Measurements from ENCODE around the gene HSPA12A. TPM values are rescaled to one million over a fixed set of nuclear protein-coding genes. Genes with fewer than 3 reads are reported as not detected.

HSPA12A gene
- total RNA-seq, 2 experiments from 2014 or later = 0.49 TPM; not detected in 1

GRCh38 chr10:116660860-116661259 is 81.5 kb downstream of the HSPA12A start:
- Histone ChIP-seq H3K27ac (ENCODE audit: low read depth in 1 of 2, low read length in 2 of 2) (no peak overlapping the region), H3K4me1 (ENCODE audit: insufficient read depth, low read length) (no peaks in the 10 kb centered on the region), H3K27me3 (ENCODE audit: control insufficient read depth in 1 of 2, insufficient read depth in 2 of 2, low read length in 2 of 2) (peaks cover 0 to 11% of the 10 kb centered on the region in 2 experiments), H3K9me3 (ENCODE audit: control insufficient read depth in 1 of 2, insufficient read depth in 1 of 2, low read length in 2 of 2) (peaks cover 0 to 3% of the 10 kb centered on the region in 2 experiments), H3K36me3 (ENCODE audit: insufficient read depth, low read length) (no peaks in the 10 kb centered on the region), H3K4me3 (ENCODE audit: low read length) (no peak overlapping the region)
- no peak for DNase-seq
- intact Hi-C loops (cut with DNase I, micrococcal nuclease) = no loop called here
- Mint-ChIP-seq H3K9me3 (no peaks in the 10 kb centered on the region), H3K27me3 (peaks cover 44% of the 10 kb centered on the region), H3K27ac (no peak overlapping the region), H3K4me1 (ENCODE audit: low read depth) (no peaks in the 10 kb centered on the region), H3K36me3 (ENCODE audit: low read depth) (no peaks in the 10 kb centered on the region), H3K4me3 (no peak overlapping the region)
- CTCF ChIA-PET = interaction anchor here (0.6 to 0.8 kb wide), 2 partner anchors 91 to 127 kb away, joined by 3 read pairs; no protein-coding TSS in a partner anchor
- no peak for ATAC-seq (ENCODE audit: poor library complexity)
- POLR2A ChIA-PET = no interaction called here
- no peak for TF ChIP-seq CTCF (IDR thresholded peaks at IDR 0.05)

- ChIA-PET CTCF (no interaction called here), POLR2A (no interaction called here)
- no peak for DNase-seq
- ATAC-seq (ENCODE audit: poor library complexity) = no peak
- Mint-ChIP-seq H3K4me3 (no peak overlapping the region), H3K27me3 (peaks cover 49% of the 10 kb centered on the region), H3K4me1 (ENCODE audit: low read depth) (no peaks in the 10 kb centered on the region), H3K36me3 (ENCODE audit: low read depth) (no peaks in the 10 kb centered on the region), H3K27ac (no peak overlapping the region), H3K9me3 (no peaks in the 10 kb centered on the region)
- intact Hi-C loops (cut with DNase I, micrococcal nuclease) = no loop called here
- Histone ChIP-seq H3K4me3 (ENCODE audit: low read length) (no peak overlapping the region), H3K4me1 (ENCODE audit: insufficient read depth, low read length) (no peaks in the 10 kb centered on the region), H3K27me3 (ENCODE audit: control insufficient read depth in 1 of 2, insufficient read depth in 2 of 2, low read length in 2 of 2) (peaks cover 8 to 13% of the 10 kb centered on the region in 2 experiments), H3K36me3 (ENCODE audit: insufficient read depth, low read length) (no peaks in the 10 kb centered on the region), H3K27ac (ENCODE audit: low read depth in 1 of 2, low read length in 2 of 2) (no peak overlapping the region), H3K9me3 (ENCODE audit: control insufficient read depth in 1 of 2, insufficient read depth in 1 of 2, low read length in 2 of 2) (no peaks in the 10 kb centered on the region)
- TF ChIP-seq CTCF (IDR thresholded peaks at IDR 0.05) = no peak
Measured at GRCh38 chr10:116659049-116659670, 83.2 kb downstream of the HSPA12A start.

- Mint-ChIP-seq H3K4me3 (no peak overlapping the region), H3K9me3 (no peaks in the 10 kb centered on the region), H3K4me1 (ENCODE audit: low read depth) (no peaks in the 10 kb centered on the region), H3K27ac (no peak overlapping the region), H3K36me3 (ENCODE audit: low read depth) (no peaks in the 10 kb centered on the region), H3K27me3 (peaks cover 59% of the 10 kb centered on the region)
- ChIA-PET POLR2A (no interaction called here), CTCF (no interaction called here)
- Histone ChIP-seq H3K36me3 (ENCODE audit: insufficient read depth, low read length) (no peaks in the 10 kb centered on the region), H3K4me1 (ENCODE audit: insufficient read depth, low read length) (no peaks in the 10 kb centered on the region), H3K9me3 (ENCODE audit: control insufficient read depth in 1 of 2, insufficient read depth in 1 of 2, low read length in 2 of 2) (no peaks in the 10 kb centered on the region), H3K27me3 (ENCODE audit: control insufficient read depth in 1 of 2, insufficient read depth in 2 of 2, low read length in 2 of 2) (peaks cover 8 to 16% of the 10 kb centered on the region in 2 experiments), H3K4me3 (ENCODE audit: low read length) (no peak overlapping the region), H3K27ac (ENCODE audit: low read depth in 1 of 2, low read length in 2 of 2) (no peak overlapping the region)
- no peak for ATAC-seq (ENCODE audit: poor library complexity)
- DNase-seq = no peak
- no peak for TF ChIP-seq CTCF (IDR thresholded peaks at IDR 0.05)
- intact Hi-C loops (cut with DNase I, micrococcal nuclease) = no loop called here
Measured at GRCh38 chr10:116657863-116658551, 84.4 kb downstream of the HSPA12A start.

All from CD4-positive, alpha-beta T cell (primary cell).